ENCODE results near the gene CLASP2.

GRCh38 chr3:33650495-33650894, 67.6 kb downstream of the CLASP2 start:
- no peak for TF ChIP-seq EZH2phosphoT487 (conservative IDR thresholded peaks at IDR 0.05; ENCODE audit: low read length)
- TF ChIP-seq CTCF (IDR thresholded peaks at IDR 0.05; ENCODE audit: insufficient read depth, low read length, poor library complexity, severe bottlenecking), result no peak

All from SU-DHL-6 (cell line).